Globus pallidus (tissue), 1 donor: ENCODE results near the gene MYO1G.

Experiments used
- DNase-seq: peaks from one replicate; pipeline ENCODE4 v3.0.0-alpha.2; 2015; ENCODE audit warnings: low spot score

MYO1G gene

GRCh38 chr7:44980393-44981034 lies 1.7 kb upstream of the MYO1G start:
- DNase-seq, result no peak

GRCh38 chr7:44979481-44980392 lies 922 bp upstream of the MYO1G start:
- DNase-seq, result no peak

GRCh38 chr7:44977959-44978335 lies 868 bp downstream of the MYO1G start:
- DNase-seq, result no peak

GRCh38 chr7:44977304-44977958 lies 1.4 kb downstream of the MYO1G start:
- no peak for DNase-seq

- no peak for DNase-seq
Observed at GRCh38 chr7:44976746-44977196, 2.0 kb downstream of the MYO1G start.

- DNase-seq, result no peak
Observed at GRCh38 chr7:44976040-44976745, 2.6 kb downstream of the MYO1G start.

- no peak for DNase-seq
Observed at GRCh38 chr7:44975331-44976039, 3.3 kb downstream of the MYO1G start.

GRCh38 chr7:44974549-44974948 lies 4.3 kb downstream of the MYO1G start:
- no peak for DNase-seq

- DNase-seq, result no peak
Observed at GRCh38 chr7:44973610-44974401, 5.0 kb downstream of the MYO1G start.

GRCh38 chr7:44972562-44972961 lies 6.3 kb downstream of the MYO1G start:
- DNase-seq, result no peak

- no peak for DNase-seq
Observed at GRCh38 chr7:44971902-44972441, 6.8 kb downstream of the MYO1G start.

GRCh38 chr7:44971188-44971901 lies 7.5 kb downstream of the MYO1G start:
- DNase-seq, result no peak

GRCh38 chr7:44970523-44971051 lies 8.2 kb downstream of the MYO1G start:
- DNase-seq, result no peak

- no peak for DNase-seq
Observed at GRCh38 chr7:44969701-44970522, 8.9 kb downstream of the MYO1G start.

- no peak for DNase-seq
Observed at GRCh38 chr7:44969049-44969700, 9.6 kb downstream of the MYO1G start.

- DNase-seq, result no peak
Observed at GRCh38 chr7:44967571-44968446, 11.0 kb downstream of the MYO1G start.
